Activated naive CD4-positive, alpha-beta T cell treated with anti-CD3 and anti-CD28 coated beads, Interleukin-2, amount 50 U/mL, for 72 hours (primary cell): ENCODE data around the gene SNAPIN. TPM values are rescaled to one million over a fixed set of nuclear protein-coding genes. Genes with fewer than 3 reads are reported as not detected.

Experiments
- ATAC-seq, 2 donors: fragments of 150-1000 bp; cut with Tn5 transposase; 2 replicates each; pipeline ENCODE4 v1.10.0; 2021; ENCODE audit warnings: mild to moderate bottlenecking in 2 of 2, moderate library complexity in 2 of 2
- DNase-seq, 2 donors: peaks; one replicate each; pipeline ENCODE4 v3.0.0; 2021 to 2022; ENCODE audit warnings: low spot score in 2 of 2
- H3K27ac Mint-ChIP-seq, 2 donors: one replicate each; pipeline ENCODE4 v1.8.0; 2022; ENCODE audit warnings: mild to moderate bottlenecking in 2 of 2, mixed read lengths in 2 of 2
- H3K36me3 Mint-ChIP-seq, 2 donors: one replicate each; pipeline ENCODE4 v1.8.0; 2022; ENCODE audit warnings: mixed read lengths in 2 of 2
- H3K9me3 Mint-ChIP-seq, 2 donors: one replicate each; pipeline ENCODE4 v1.8.0; 2022; ENCODE audit warnings: mixed read lengths in 2 of 2
- total RNA-seq, 2 donors: library from RNA; stranded (reverse); gene quantifications; one replicate each; pipeline ENCODE4 v1.2.3, GENCODE V29; 2022

The SNAPIN gene
- total RNA-seq, 2 donors from 2014 or later, result 16.1 to 35.4 TPM

DNA sequence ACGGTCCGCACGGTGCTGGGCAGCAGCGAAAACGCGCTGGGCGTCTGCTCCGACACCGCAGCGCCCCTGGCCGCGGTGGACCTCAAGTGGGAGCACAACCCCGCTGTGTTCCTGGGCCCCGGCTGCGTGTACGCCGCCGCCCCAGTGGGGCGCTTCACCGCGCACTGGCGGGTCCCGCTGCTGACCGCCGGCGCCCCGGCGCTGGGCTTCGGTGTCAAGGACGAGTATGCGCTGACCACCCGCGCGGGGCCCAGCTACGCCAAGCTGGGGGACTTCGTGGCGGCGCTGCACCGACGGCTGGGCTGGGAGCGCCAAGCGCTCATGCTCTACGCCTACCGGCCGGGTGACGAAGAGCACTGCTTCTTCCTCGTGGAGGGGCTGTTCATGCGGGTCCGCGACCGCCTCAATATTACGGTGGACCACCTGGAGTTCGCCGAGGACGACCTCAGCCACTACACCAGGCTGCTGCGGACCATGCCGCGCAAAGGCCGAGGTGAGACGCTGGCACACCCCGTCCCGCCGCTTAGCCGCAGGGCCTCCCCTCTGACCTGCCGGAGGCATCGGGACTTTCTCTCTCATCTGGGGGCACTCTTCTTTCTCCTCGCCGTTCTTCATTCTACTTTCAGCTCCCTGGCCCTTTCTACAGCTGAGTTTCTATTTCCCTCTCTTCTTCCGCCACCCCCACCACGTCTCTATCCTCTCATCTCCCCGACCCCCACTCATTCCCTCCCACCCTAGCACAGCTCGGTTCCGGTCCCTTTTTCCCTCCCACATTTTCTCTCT is 21.0 kb downstream of the SNAPIN start:
- ATAC-seq, result peak; percentile 52 to 65
- Mint-ChIP-seq H3K9me3 (no peaks in the 10 kb centered on the region), H3K27ac (no peak overlapping the region), H3K36me3 (no peaks in the 10 kb centered on the region)
- DNase-seq, result peak in 1 of 2 donors; percentile 36

DNA sequence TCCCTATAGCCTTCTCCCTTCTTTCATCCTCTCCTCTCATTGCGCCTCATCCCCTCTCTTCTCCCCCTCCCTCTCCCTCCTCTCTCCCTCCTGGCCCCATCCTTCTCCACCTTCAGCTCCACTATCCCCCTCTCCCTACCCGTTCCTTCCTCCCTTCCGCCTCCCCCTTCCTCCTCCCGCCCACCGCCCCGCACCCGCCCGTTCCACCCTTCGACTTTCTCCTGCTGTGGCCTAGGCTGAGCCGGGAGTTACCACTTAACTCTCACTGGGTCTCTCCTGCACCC is 21.6 kb downstream of the SNAPIN start:
- no peak overlapping the region for H3K27ac Mint-ChIP-seq
- DNase-seq (no peak), ATAC-seq (no peak)
- no peaks in the 10 kb centered on the region for H3K36me3 Mint-ChIP-seq
- no peaks in the 10 kb centered on the region for H3K9me3 Mint-ChIP-seq

DNA sequence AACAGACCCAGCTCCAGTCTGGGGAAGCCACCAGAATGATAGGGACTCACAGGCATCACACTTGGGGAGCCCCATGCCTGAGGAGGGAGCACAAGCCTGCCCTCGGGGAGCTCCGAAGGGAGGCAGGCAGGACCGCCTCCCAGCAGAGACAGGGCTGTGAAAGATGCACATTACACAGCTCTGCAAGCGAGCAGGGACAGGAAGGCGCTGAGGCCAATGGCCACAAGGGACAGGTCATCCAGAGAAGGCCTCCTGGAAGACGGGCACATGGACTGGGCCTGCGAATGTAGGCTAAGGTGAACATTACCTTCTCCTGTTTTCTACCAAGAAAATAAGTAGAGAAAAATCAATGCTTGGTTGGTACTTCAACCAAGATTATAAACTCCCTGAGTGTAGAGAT is 24.2 kb downstream of the SNAPIN start:
- DNase-seq (no peak), ATAC-seq (no peak)
- H3K27ac Mint-ChIP-seq, result no peak overlapping the region
- no peaks in the 10 kb centered on the region for H3K9me3 Mint-ChIP-seq
- H3K36me3 Mint-ChIP-seq, result no peaks in the 10 kb centered on the region

DNA sequence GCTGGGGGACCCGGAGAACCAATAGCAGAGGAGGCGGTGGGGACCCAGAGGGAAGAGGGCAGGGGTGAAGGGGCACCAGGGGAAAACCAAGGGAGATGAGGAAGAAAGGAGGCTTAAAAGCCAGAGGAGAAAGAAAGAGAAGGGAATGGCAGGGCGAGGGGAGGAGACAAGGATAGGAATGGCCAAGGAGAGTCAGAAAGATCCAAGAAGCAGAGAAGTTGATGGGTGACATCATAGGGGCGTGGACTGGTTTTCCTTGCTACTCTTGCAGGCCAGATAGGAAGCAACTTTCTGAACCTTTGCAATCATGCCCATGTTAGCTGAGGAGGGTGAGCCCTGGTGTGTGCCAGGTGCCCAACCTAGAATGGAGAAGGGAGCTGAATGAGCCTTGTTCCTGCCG is 25.4 kb downstream of the SNAPIN start:
- Mint-ChIP-seq H3K36me3 (no peaks in the 10 kb centered on the region), H3K27ac (no peak overlapping the region), H3K9me3 (no peaks in the 10 kb centered on the region)
- DNase-seq (no peak), ATAC-seq (no peak)

DNA sequence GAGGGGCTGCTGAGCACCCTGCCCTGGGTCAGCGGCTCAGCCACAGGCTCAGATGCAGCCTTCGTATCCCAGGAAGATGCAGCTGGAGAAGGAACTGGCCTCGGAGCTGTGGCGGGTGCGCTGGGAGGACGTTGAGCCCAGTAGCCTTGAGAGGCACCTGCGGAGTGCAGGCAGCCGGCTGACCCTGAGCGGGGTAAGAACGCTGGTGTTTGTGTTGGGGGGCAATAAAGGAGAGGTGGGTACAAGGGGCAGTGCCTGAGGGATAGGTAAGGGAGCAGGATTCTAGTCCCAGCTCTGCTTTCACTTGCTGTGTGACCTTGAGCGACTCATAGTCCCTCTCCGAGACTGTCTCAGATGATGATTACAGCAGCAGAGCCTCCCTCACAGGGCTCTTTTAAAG is 26.4 kb downstream of the SNAPIN start:
- DNase-seq, result no peak
- H3K9me3 Mint-ChIP-seq, result no peaks in the 10 kb centered on the region
- no peaks in the 10 kb centered on the region for H3K36me3 Mint-ChIP-seq
- H3K27ac Mint-ChIP-seq, result no peak overlapping the region
- no peak for ATAC-seq

DNA sequence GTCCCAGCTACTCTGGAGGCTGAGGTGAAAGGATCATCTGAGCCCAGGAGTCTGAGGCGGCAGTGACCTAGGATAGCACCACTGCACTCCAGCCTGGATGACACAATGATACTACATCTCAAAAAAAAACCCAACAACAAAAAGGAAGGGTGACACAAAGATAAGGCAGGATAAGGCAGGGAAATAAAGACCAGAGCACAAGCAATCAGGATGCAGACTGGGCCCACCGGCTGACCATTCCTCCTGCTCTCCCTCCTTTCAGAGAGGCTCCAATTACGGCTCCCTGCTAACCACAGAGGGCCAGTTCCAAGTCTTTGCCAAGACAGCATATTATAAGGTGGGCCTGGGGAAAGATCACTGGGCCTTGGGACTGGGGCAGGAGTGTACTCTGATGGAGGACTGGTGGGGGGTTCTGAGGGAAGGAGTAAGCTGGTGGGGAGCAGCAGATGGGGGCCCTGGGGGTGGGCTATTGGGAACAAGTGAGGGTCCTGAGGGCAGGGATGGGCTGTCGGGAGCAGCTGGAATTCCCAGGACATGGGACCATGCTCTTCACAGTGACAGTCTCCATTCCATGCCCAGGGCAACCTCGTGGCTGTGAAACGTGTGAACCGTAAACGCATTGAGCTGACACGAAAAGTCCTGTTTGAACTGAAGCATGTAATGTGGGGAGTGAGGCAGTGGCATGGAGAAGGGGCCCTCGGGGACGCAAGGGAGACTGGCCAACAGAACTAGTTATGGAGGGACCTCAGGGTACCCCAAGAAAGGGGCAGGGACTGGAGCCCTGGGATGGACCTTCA is 27.2 kb downstream of the SNAPIN start:
- Mint-ChIP-seq H3K27ac (no peak overlapping the region), H3K36me3 (no peaks in the 10 kb centered on the region), H3K9me3 (no peaks in the 10 kb centered on the region)
- ATAC-seq (no peak), DNase-seq (no peak)

DNA sequence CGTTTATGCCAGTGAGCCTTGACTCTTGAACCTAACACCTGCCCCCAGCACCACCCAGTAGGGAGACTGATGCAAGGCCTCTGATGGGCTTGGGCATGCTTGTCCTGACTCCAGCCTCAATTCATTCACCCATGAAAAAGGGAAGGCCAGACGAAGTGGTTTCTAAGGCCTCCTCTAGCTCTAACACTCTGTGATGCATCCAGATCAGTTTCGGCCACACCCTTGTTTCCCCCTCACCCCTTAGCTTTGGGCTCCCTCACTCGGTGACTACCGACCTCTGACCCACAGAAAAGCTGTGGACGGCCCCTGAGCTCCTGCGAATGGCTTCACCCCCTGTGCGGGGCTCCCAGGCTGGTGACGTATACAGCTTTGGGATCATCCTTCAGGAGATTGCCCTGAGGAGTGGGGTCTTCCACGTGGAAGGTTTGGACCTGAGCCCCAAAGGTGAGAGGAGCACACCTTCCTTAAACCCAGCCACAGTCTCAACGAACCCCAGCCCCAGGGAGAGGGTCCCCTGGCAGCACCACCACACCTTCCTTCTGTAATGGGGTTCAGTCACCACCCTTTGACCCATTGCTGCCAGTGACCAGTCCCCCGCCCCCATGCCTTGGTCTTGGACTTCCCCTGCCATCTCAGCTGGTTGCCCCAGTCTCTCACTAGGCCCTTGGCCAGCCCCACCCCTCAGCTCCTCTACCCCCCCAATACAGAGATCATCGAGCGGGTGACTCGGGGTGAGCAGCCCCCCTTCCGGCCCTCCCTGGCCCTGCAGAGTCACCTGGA is 29.0 kb downstream of the SNAPIN start:
- H3K36me3 Mint-ChIP-seq, result no peaks in the 10 kb centered on the region
- DNase-seq (no peak), ATAC-seq (no peak)
- H3K9me3 Mint-ChIP-seq, result no peaks in the 10 kb centered on the region
- peak overlapping the region in 1 of 2 donors; percentile 5 for H3K27ac Mint-ChIP-seq

DNA sequence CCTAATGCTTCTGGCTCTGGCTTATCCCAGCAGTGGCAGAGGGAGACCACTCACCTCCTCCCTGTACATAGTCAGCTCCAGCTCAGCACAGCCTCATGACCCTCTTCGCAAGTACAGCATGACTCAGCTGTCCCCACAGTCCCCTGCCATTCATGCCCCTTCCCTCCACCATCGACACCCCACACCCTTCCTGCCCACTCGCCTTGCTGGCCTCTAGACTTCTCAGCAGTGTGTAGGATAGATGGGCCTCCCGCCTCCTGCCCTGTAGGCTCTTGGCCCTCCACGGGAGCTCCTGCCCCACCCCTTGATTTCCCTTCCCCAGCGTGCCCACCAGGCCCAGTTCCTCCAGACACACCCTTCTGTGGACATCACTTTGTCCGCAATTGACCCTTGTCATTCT is 29.8 kb downstream of the SNAPIN start:
- ATAC-seq (no peak), DNase-seq (no peak)
- H3K9me3 Mint-ChIP-seq, result no peaks in the 10 kb centered on the region
- peak overlapping the region in 1 of 2 donors; percentile 5 for H3K27ac Mint-ChIP-seq
- H3K36me3 Mint-ChIP-seq, result no peaks in the 10 kb centered on the region

DNA sequence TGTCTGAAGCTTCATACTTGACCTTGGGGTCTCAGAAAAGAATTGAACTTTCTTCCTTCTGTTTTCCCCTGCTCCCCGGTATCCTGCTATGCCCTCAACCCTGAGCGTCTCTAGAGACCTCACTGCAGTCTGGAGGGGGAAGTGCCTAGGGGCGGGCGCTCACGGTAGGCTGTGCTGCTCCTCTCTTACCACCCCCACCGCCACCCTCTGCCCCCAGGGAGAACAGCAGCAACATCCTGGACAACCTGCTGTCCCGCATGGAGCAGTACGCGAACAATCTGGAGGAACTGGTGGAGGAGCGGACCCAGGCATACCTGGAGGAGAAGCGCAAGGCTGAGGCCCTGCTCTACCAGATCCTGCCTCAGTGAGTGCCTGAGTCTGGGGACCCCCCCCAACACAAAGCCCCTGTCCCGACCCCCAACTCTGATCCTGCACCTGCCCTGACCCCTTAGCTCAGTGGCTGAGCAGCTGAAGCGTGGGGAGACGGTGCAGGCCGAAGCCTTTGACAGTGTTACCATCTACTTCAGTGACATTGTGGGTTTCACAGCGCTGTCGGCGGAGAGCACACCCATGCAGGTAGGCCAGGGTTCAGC is 30.3 kb downstream of the SNAPIN start:
- Mint-ChIP-seq H3K27ac (no peak overlapping the region), H3K36me3 (no peaks in the 10 kb centered on the region), H3K9me3 (no peaks in the 10 kb centered on the region)
- DNase-seq (no peak), ATAC-seq (no peak)

DNA sequence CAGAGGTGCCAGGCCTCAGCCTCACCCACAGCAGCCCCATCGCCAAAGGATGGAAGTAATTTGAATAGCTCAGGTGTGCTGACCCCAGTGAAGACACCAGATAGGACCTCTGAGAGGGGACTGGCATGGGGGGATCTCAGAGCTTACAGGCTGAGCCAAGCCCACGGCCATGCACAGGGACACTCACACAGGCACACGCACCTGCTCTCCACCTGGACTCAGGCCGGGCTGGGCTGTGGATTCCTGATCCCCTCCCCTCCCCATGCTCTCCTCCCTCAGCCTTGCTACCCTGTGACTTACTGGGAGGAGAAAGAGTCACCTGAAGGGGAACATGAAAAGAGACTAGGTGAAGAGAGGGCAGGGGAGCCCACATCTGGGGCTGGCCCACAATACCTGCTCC is 35.0 kb downstream of the SNAPIN start:
- no peak for ATAC-seq
- no peak overlapping the region for H3K27ac Mint-ChIP-seq
- no peaks in the 10 kb centered on the region for H3K9me3 Mint-ChIP-seq
- DNase-seq, result no peak
- no peaks in the 10 kb centered on the region for H3K36me3 Mint-ChIP-seq

DNA sequence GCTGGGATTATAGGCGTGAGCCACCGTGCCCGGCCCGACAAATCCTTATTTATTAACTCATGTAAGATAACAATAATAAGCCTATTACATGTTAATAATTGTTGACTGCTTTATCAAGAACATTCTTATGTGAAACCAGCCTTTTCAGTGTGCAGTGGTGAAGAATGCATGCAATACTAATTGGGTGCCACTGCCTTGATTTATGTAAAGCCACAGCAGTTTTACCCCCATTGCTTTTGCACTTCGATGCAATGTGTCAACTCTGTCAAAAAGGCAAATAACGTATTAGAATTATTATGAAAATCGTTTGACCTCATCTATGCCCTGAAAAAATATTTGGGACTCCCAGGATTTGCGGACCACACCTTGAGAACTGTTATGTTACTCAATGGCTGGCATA is 38.2 kb downstream of the SNAPIN start:
- no peak for ATAC-seq

DNA sequence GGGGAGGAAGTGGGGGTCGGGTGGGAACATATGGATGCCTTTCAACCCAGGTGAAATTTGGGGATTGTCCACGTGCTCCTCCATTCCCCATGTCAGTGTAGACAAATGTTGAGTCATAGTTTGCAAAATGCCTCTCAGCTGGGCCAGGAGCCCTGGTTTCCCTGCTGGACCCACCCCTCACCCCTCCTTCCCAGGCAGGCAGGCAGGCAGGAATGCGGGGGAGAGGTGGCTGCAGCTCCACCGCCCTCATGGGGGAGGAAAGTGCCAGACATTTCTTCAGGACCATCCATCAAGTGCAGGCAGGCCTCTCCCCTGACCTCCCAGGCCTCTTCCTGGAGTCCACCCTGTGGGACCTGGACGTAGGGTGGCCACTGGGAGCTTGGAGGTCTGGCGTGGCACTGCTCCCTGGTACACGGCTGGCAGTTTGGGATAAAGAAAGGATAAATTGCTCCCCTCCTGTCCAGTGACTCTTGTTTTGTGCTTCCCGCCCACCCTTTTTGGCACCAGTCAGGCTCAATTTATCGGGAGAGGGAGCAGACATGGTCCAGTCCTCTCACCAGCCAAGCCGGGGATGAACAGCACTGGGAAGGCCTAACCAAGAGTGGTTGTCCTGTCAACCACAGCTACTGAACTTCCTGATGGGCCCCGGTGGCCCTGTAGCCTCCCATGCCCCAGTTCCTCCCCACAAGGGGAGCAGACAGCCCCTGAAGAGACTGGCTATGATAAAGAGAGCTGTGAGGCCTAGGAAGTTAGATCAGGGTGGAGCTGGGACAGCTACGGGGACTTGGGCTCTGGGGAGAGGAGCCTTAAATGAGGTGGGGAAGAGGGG is 38.9 kb downstream of the SNAPIN start:
- DNase-seq, result no peak
- Mint-ChIP-seq H3K36me3 (no peaks in the 10 kb centered on the region), H3K27ac (peak overlapping the region in 1 of 2 donors; percentile 66), H3K9me3 (no peaks in the 10 kb centered on the region)
- no peak for ATAC-seq

More for the DNA sequence above, 38.2 kb downstream of the SNAPIN start:
- Mint-ChIP-seq H3K36me3 (no peaks in the 10 kb centered on the region), H3K27ac (no peak overlapping the region), H3K9me3 (no peaks in the 10 kb centered on the region)
- no peak for DNase-seq

DNA sequence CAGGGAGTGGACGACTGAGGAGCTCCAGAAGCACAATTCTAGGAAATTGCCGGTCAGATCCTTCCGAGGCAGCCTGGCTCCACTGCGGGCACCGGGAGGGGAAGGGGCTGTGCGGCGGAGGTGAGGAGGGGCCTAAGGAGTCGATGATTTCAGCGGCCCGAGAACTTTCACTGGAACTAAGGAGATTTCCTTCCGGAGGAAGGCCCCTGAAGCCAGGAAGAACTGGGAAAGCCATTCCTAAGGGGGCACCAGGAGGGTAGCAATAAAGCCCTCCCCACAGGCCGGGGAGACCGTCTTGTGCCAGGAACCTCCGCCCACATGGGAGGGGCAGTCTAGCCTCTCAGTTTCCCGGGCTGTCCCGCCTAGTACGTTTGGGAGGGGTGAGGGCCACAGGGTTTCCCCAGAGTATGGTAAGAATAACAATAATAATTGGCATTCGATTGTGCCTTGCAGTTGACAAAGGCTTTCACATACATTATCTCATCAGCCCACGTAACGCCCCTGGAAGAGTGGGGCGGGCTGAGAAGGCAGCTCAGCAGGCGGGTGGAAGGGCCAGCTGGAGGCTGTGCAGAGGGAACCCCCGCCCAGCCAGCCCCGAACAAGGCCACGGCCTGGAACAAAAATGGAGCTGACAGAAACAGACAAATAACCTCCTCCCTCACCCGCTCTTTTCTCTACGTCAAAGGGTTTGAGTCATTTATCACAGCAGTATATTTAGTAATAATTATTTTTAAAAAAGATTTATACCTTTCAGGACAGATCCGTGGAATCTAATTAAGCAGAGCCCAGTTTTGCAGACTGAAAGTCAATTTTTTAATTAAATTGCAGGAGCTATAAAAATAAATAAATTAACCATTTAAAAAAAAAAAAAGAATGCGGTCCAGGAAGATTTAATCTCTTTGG is 39.8 kb downstream of the SNAPIN start:
- Mint-ChIP-seq H3K9me3 (no peaks in the 10 kb centered on the region), H3K36me3 (no peaks in the 10 kb centered on the region), H3K27ac (peak overlapping the region in 1 of 2 donors; percentile 66)
- DNase-seq (no peak), ATAC-seq (peak in 1 of 2 donors; percentile 20)

DNA sequence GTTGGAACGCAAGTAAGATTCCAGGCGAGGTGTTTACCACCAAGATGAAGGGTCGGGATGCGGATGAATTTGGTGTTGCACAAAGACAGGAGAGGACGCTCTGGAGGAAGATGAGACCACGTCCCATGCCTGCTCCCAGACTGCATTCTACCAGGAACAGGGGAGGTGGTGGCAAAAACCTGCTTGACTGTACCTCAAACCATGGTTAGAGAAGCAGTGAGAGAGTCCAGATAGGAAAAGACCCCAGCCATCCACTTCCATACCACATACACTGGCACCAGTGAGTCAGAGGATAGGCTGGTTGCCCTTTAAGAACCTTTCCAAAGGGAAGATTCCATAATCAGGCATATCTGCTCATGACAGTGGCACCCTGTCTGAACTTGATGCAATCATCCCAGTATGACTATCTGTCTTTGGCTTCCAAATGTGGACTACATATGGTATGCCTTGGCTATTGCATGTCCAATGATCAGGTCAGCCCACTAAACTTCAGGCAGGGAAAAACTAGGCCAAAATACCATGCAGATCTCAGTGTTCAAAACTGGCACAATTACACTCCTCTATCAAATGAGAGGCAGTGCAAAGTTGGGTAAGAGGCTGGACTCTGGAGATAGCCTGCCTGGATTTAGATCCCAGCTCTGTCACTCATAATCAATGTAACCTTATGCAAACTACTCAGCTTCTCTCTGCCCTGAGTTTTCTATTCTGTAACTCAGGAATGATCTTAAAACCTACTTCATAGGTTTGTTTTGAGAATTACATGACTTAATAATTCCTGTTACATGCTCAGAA is 40.6 kb downstream of the SNAPIN start:
- DNase-seq, result no peak
- Mint-ChIP-seq H3K9me3 (no peaks in the 10 kb centered on the region), H3K36me3 (no peaks in the 10 kb centered on the region), H3K27ac (no peak overlapping the region)
- ATAC-seq, result no peak

DNA sequence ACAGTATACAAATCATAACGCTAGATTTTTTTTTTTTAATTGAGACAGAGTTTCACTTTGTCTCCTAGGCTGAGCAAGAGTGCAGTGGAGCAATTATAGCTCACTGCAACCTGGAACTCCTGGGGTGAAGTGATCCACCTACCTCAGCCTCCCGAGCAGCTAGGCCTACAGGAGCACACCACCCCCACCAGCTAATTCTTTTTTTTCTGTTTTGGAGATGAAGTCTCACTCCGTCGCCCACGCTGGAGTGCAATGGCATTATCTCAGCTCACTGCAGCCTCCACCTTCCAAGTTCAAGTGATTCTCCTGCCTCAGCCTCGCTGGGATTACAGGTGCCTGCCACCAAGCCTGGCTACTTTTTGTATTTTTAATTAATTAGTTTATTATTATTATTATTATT is 41.3 kb downstream of the SNAPIN start:
- ATAC-seq, result no peak
- Mint-ChIP-seq H3K36me3 (no peaks in the 10 kb centered on the region), H3K27ac (no peak overlapping the region), H3K9me3 (no peaks in the 10 kb centered on the region)
- DNase-seq, result no peak
